ENCODE results near the gene ZNF41. TPM values are rescaled to one million over a fixed set of nuclear protein-coding genes. Genes with fewer than 3 reads are reported as not detected.

ZNF41 gene
- 4.0 and 5.5 TPM in 2 replicates for total RNA-seq

GRCh38 chrX:47482512-47483305 is at the start of gene ZNF41:
Gene ZNF41 (minus strand): TSS chrX:47483222. CDS start chrX:47467481, 15,741 bp downstream.

Other genes starting within 250 kb of the ZNF41 start
- 0.17 TPM in 1 of 2 replicates, not detected in the other for gene ZNF157, start 112.6 kb downstream of the ZNF41 start, total RNA-seq
- 32.8 and 33.0 TPM in 2 replicates for gene ARAF, start 78.0 kb upstream of the ZNF41 start, total RNA-seq
- 388 and 474 TPM in 2 replicates for gene TIMP1, start 99.2 kb upstream of the ZNF41 start, total RNA-seq
- gene SYN1, start 136.6 kb upstream of the ZNF41 start, total RNA-seq: 0.30 and 0.50 TPM in 2 replicates
- under 0.01 and 0.15 TPM in 2 replicates for gene CFP, start 146.7 kb upstream of the ZNF41 start, total RNA-seq
- 30.2 and 33.6 TPM in 2 replicates for gene ELK1, start 167.3 kb upstream of the ZNF41 start, total RNA-seq
- gene UXT, start 176.0 kb upstream of the ZNF41 start, total RNA-seq: 172 and 182 TPM in 2 replicates

Data from bronchus fibroblast of lung (primary cell).